DND-41 (cell line): Measurements from ENCODE around the gene TOP2B.

Experiments used
- ATAC-seq: fragments of 200-7000 bp; cut with Tn5 transposase; 3 replicates; pipeline ENCODE4 v1.9.1; 2021; ENCODE audit warnings: low read depth; ENCODE audit not compliant: insufficient read depth
- DNase-seq: peaks from one replicate; pipeline ENCODE4 v3.0.0-alpha.2; 2020
- H2AFZ ChIP-seq: 2 replicates; pipeline ENCODE4 v1.6.0; 2012; ENCODE audit warnings: low read depth, low read length
- H3K27ac ChIP-seq: 2 replicates; pipeline ENCODE4 v1.5.1; 2012; ENCODE audit warnings: low read length, inconsistent platforms
- H3K27me3 ChIP-seq: fragments of 200-600 bp; sonication (generic); 2 replicates; pipeline ENCODE4 v1.6.0; 2012; ENCODE audit warnings: low read length, mild to moderate bottlenecking, inconsistent platforms; ENCODE audit not compliant: insufficient read depth, poor library complexity
- H3K36me3 ChIP-seq: 2 replicates; pipeline ENCODE4 v1.5.1; 2012; ENCODE audit warnings: low read length, inconsistent platforms; ENCODE audit not compliant: insufficient read depth
- H3K4me1 ChIP-seq: 2 replicates; pipeline ENCODE4 v1.5.1; 2012; ENCODE audit warnings: mild to moderate bottlenecking, low read length; ENCODE audit not compliant: insufficient read depth
- H3K4me2 ChIP-seq: 2 replicates; pipeline ENCODE4 v1.6.0; 2012; ENCODE audit warnings: mild to moderate bottlenecking, moderate library complexity, low read length, inconsistent platforms; ENCODE audit not compliant: insufficient read depth
- H3K4me3 ChIP-seq, 2 experiments: fragments of 200-600 bp in 1 of 2; shearing (Covaris generic) in 1 of 2; 2 replicates each; pipeline ENCODE4 v1.5.1; 2012 to 2016; ENCODE audit warnings: inconsistent platforms in 2 of 2, low read length in 2 of 2, mild to moderate bottlenecking in 2 of 2, low read depth in 1 of 2, moderate library complexity in 1 of 2
- H3K79me2 ChIP-seq: 2 replicates; pipeline ENCODE4 v1.6.0; 2012; ENCODE audit warnings: low read length, inconsistent platforms; ENCODE audit not compliant: insufficient read depth
- H3K9ac ChIP-seq: 2 replicates; pipeline ENCODE4 v1.6.0; 2012; ENCODE audit warnings: low read depth, mild to moderate bottlenecking, inconsistent platforms, low read length, moderate library complexity
- H3K9me3 ChIP-seq: 2 replicates; pipeline ENCODE4 v1.5.1; 2012; ENCODE audit warnings: low read length, moderate library complexity, mild to moderate bottlenecking, inconsistent platforms; ENCODE audit not compliant: insufficient read depth, severe bottlenecking
- H4K20me1 ChIP-seq: 2 replicates; pipeline ENCODE4 v1.6.0; 2012; ENCODE audit warnings: low read length; ENCODE audit not compliant: insufficient read depth
- EZH2 ChIP-seq: IDR thresholded peaks from 3 replicates; pipeline ENCODE4 v1.6.1; 2012; ENCODE audit warnings: borderline replicate concordance, low read depth, mild to moderate bottlenecking, moderate library complexity, low read length, inconsistent platforms; ENCODE audit not compliant: severe bottlenecking
- TF ChIP-seq, protein P1 (sequence below): IDR thresholded peaks from 2 replicates; pipeline ENCODE4 v1.5.1; 2012; ENCODE audit warnings: borderline replicate concordance, low read length, moderate library complexity, mild to moderate bottlenecking; ENCODE audit not compliant: poor library complexity, severe bottlenecking; ENCODE audit errors: extremely low read depth

Gene TOP2B

DNA sequence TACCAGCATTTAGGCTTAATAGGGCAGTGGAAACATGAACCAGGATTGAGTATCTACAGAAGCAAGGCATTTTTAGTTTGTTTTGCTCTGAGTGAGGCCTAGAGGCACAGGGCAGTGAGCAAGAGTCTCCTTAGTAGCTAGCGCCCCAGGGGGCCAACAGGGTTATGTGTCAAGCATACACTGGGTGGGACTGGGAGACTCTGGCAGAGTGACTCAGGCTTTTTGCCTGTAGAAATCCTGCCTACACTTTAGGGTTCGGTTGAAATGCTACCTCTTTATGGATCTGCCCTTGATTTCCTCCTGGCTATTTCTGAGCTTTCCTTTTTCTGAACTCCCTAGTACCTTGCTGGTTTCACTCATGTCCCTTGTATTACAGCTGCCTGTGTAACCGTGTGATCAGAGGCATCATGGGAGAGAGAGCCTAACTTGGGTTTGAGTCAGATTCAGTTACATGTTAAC lies 72.2 kb downstream of the TOP2B start:
- peak; percentile 53; the same call in 2 of the 3 replicates for ATAC-seq
- Histone ChIP-seq H3K4me1 (no peaks in the 10 kb centered on the region), H2AFZ (no peak overlapping the region), H3K9ac (no peak overlapping the region), H3K4me2 (no peak overlapping the region), H3K4me3 (no peak overlapping the region), H3K27ac (no peak overlapping the region), H3K36me3 (peaks cover 13% of the 10 kb centered on the region; the same call in 1 of the 2 replicates), H3K9me3 (no peaks in the 10 kb centered on the region), H3K79me2 (no peaks in the 10 kb centered on the region), H3K27me3 (no peaks in the 10 kb centered on the region), H4K20me1 (no peaks in the 10 kb centered on the region; the same call in 1 of the 2 replicates)
- DNase-seq, result no peak
- no peak for TF ChIP-seq EZH2
- TF ChIP-seq, protein P1, sequence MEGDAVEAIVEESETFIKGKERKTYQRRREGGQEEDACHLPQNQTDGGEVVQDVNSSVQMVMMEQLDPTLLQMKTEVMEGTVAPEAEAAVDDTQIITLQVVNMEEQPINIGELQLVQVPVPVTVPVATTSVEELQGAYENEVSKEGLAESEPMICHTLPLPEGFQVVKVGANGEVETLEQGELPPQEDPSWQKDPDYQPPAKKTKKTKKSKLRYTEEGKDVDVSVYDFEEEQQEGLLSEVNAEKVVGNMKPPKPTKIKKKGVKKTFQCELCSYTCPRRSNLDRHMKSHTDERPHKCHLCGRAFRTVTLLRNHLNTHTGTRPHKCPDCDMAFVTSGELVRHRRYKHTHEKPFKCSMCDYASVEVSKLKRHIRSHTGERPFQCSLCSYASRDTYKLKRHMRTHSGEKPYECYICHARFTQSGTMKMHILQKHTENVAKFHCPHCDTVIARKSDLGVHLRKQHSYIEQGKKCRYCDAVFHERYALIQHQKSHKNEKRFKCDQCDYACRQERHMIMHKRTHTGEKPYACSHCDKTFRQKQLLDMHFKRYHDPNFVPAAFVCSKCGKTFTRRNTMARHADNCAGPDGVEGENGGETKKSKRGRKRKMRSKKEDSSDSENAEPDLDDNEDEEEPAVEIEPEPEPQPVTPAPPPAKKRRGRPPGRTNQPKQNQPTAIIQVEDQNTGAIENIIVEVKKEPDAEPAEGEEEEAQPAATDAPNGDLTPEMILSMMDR, result peak; percentile 15

DNA sequence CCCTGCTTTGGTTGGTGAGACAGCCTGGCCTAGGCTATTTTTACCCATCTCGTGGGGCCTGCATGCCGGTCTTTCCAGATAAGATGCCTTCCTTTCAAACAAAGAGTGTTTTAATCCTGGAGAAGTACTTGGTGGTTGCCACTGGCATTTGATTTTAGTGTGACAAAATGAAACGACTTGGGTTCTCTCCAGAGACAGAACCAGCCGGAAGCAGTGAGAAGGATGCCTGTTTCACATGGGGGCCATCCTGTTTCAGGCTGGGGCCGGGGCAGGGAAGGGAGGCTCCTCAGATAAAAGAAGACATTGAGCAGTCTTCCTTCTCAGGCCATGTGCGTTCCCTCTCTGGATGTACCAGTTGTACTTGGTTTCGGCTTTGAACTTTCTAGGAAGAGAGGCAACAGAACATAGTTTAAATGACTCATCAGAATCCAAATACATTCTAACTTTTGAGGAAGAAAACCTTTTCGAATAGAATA lies 74.9 kb downstream of the TOP2B start:
- no peak for ATAC-seq

DNA sequence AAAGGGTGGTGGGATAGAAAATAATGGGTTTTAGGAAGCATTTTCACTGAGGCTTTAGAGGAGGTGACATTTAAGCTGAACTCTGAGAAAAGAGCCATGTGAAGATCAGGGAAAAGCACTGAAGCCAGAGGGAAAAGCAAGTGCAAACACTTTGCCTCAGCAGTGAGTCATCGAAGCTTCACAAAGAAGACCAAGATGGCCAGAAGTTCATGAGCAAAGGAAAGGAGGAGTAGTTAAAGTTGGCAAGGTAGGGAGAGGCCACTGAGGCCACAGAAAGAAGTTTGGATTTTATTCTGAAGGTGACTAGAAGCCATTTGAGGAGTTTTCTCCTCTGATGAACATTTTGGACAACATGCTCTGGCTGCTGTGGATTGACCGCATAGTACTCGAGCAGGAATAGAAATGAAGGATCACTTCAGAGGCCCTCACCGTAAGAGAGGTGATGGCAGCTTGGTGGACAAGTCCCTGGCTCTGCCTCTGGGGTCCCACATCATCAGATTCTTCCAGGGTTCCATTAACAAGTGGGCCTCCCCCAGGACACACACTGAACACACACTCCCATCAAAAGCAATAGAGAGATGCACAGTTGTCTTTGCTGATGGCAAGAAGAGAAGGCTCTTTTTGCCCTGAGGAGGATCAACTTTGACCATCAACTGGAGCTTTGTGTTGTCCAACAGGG lies 75.5 kb downstream of the TOP2B start:
- no peak overlapping the region for H3K27ac ChIP-seq
- no peak for TF ChIP-seq EZH2
- TF ChIP-seq, protein P1, result no peak
- H3K36me3 ChIP-seq, result no peaks in the 10 kb centered on the region
- no peaks in the 10 kb centered on the region for H3K4me1 ChIP-seq
- no peak for DNase-seq
- no peak for ATAC-seq
- H3K9ac ChIP-seq, result no peak overlapping the region
- H3K4me3 ChIP-seq, result no peak overlapping the region
- no peaks in the 10 kb centered on the region; the same call in 1 of the 2 replicates for H4K20me1 ChIP-seq
- H3K9me3 ChIP-seq, result no peaks in the 10 kb centered on the region
- H3K4me2 ChIP-seq, result no peak overlapping the region
- H2AFZ ChIP-seq, result no peak overlapping the region
- no peaks in the 10 kb centered on the region for H3K79me2 ChIP-seq
- H3K27me3 ChIP-seq, result no peaks in the 10 kb centered on the region

More for the DNA sequence above, 74.9 kb downstream of the TOP2B start:
- H3K36me3 ChIP-seq, result no peaks in the 10 kb centered on the region
- DNase-seq, result no peak
- no peak overlapping the region for H3K9ac ChIP-seq
- no peak overlapping the region for H3K4me2 ChIP-seq
- no peak overlapping the region for H3K4me3 ChIP-seq
- H2AFZ ChIP-seq, result no peak overlapping the region
- H3K27me3 ChIP-seq, result no peaks in the 10 kb centered on the region
- no peaks in the 10 kb centered on the region for H3K79me2 ChIP-seq
- no peaks in the 10 kb centered on the region; the same call in 1 of the 2 replicates for H4K20me1 ChIP-seq
- no peaks in the 10 kb centered on the region for H3K9me3 ChIP-seq
- no peaks in the 10 kb centered on the region for H3K4me1 ChIP-seq
- TF ChIP-seq, protein P1, result no peak
- TF ChIP-seq EZH2, result no peak
- no peak overlapping the region for H3K27ac ChIP-seq
